ENCODE results near the gene KAZN. TPM values are rescaled to one million over a fixed set of nuclear protein-coding genes. Genes with fewer than 3 reads are reported as not detected.

KAZN gene
- total RNA-seq, 2 experiments from 2014 or later = 0.22 to 0.55 TPM

DNA sequence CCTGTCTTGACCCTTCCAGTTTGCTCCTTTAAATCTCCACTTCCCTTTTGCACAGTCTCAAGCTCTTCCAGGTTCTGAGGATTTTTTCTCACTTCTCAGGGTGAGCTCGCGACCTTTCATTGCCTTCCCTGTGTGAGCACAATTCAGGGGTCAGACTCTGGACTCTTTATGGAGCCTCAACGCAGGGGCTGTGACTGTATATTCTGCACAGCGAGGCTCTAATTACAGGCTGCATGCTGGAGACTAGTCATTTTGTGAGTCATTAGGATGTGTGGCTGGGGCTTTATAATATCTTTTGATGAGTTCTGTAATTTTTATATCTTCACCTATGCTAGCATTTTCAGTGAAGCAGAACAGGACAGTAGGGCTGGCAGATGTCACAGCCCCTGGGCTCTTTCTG lies 270.7 kb downstream of the KAZN start:
- Histone ChIP-seq H3K27me3 (ENCODE audit: control insufficient read depth in 1 of 2, insufficient read depth in 2 of 2, low read length in 2 of 2) (peaks cover 0 to 9% of the 10 kb centered on the region in 2 experiments), H3K36me3 (ENCODE audit: insufficient read depth, low read length) (no peaks in the 10 kb centered on the region), H3K4me1 (ENCODE audit: insufficient read depth, low read length) (no peaks in the 10 kb centered on the region), H3K27ac (ENCODE audit: low read depth in 1 of 2, low read length in 2 of 2) (no peak overlapping the region), H3K4me3 (ENCODE audit: low read length) (no peak overlapping the region), H3K9me3 (ENCODE audit: control insufficient read depth in 1 of 2, insufficient read depth in 1 of 2, low read length in 2 of 2) (no peaks in the 10 kb centered on the region)
- Mint-ChIP-seq H3K27ac (no peak overlapping the region), H3K27me3 (peaks cover 20% of the 10 kb centered on the region), H3K9me3 (no peaks in the 10 kb centered on the region), H3K4me1 (ENCODE audit: low read depth) (no peaks in the 10 kb centered on the region), H3K4me3 (no peak overlapping the region), H3K36me3 (ENCODE audit: low read depth) (no peaks in the 10 kb centered on the region)
- DNase-seq (no peak), ATAC-seq (ENCODE audit: poor library complexity) (no peak)
- TF ChIP-seq, protein P1, sequence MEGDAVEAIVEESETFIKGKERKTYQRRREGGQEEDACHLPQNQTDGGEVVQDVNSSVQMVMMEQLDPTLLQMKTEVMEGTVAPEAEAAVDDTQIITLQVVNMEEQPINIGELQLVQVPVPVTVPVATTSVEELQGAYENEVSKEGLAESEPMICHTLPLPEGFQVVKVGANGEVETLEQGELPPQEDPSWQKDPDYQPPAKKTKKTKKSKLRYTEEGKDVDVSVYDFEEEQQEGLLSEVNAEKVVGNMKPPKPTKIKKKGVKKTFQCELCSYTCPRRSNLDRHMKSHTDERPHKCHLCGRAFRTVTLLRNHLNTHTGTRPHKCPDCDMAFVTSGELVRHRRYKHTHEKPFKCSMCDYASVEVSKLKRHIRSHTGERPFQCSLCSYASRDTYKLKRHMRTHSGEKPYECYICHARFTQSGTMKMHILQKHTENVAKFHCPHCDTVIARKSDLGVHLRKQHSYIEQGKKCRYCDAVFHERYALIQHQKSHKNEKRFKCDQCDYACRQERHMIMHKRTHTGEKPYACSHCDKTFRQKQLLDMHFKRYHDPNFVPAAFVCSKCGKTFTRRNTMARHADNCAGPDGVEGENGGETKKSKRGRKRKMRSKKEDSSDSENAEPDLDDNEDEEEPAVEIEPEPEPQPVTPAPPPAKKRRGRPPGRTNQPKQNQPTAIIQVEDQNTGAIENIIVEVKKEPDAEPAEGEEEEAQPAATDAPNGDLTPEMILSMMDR (IDR thresholded peaks at IDR 0.05) = no peak
- CTCF ChIA-PET = no interaction called here
- POLR2A ChIA-PET = no interaction called here
- intact Hi-C loops (cut with DNase I, micrococcal nuclease) = no loop called here

DNA sequence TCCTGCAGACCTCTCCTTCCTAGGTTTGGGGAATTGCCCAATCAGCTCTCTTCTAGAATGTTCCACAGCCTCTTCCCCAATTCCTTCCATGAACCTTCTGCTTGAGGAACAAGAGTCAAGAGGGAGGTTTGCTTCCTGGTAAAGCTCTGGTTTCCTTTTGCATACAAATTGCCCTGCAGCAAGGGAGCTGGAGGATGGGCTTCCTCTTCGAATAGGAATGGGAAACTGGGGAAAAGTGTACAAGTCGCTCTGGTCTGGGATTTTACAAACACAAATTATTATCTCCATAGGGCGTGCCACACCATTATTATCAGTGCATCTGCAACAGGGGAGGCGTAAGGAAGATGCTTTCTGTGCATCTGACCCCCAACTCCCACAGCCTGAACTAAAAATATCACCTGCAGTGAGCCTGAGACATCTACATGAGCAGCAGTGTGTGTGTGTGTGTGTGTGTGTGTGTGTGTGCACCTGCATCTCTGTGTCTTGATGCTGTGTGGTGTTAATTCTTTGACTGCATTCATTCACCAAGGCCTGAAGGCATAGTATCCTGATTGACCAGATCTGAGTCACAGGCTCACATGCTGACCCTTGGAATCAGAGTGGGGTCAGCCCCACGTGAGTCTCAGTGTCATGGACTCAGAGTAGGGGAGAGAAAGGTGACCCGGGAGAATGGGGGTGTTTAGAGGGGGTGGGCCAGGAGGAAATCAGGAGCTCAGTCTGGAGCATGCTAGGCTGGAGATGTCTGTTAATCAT lies 272.9 kb downstream of the KAZN start:
- no peak overlapping the region for H3K4me3 Mint-ChIP-seq
- DNase-seq = no peak
- no peak for ATAC-seq (ENCODE audit: poor library complexity)
- H3K27me3 Mint-ChIP-seq = peaks cover 14% of the 10 kb centered on the region
- H3K27ac Mint-ChIP-seq = no peak overlapping the region
- H3K4me1 Mint-ChIP-seq (ENCODE audit: low read depth) = no peaks in the 10 kb centered on the region
- Histone ChIP-seq H3K4me3 (ENCODE audit: low read length) (no peak overlapping the region), H3K36me3 (ENCODE audit: insufficient read depth, low read length) (no peaks in the 10 kb centered on the region), H3K27ac (ENCODE audit: low read depth in 1 of 2, low read length in 2 of 2) (no peak overlapping the region), H3K9me3 (ENCODE audit: control insufficient read depth in 1 of 2, insufficient read depth in 1 of 2, low read length in 2 of 2) (no peaks in the 10 kb centered on the region), H3K4me1 (ENCODE audit: insufficient read depth, low read length) (no peaks in the 10 kb centered on the region), H3K27me3 (ENCODE audit: control insufficient read depth in 1 of 2, insufficient read depth in 2 of 2, low read length in 2 of 2) (peaks cover 0 to 12% of the 10 kb centered on the region in 2 experiments)
- H3K36me3 Mint-ChIP-seq (ENCODE audit: low read depth) = no peaks in the 10 kb centered on the region
- intact Hi-C loops (cut with DNase I, micrococcal nuclease) = no loop called here
- TF ChIP-seq, protein P1 (IDR thresholded peaks at IDR 0.05) = no peak
- H3K9me3 Mint-ChIP-seq = no peaks in the 10 kb centered on the region
- POLR2A ChIA-PET = no interaction called here
- CTCF ChIA-PET = no interaction called here

DNA sequence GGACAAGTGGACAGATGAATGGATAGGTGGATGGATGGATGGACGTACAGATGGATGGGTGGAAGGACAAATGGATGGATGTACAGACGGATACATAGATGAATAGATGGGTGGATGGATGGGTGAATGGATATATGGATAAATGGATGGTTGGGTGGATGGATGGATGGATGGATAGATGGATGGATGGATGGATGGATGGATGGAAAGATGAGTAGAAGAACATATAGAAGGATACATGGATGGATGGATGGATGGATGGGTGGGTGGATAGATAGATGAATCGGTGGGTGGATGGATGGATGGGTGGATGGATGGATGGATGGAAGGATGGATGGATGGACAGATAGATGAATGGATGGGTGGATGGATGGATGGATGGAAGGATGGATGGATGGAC lies 274.3 kb downstream of the KAZN start:
- Histone ChIP-seq H3K36me3 (ENCODE audit: insufficient read depth, low read length) (no peaks in the 10 kb centered on the region), H3K4me3 (ENCODE audit: low read length) (no peak overlapping the region), H3K27me3 (ENCODE audit: control insufficient read depth in 1 of 2, insufficient read depth in 2 of 2, low read length in 2 of 2) (peaks cover 0 to 12% of the 10 kb centered on the region in 2 experiments), H3K4me1 (ENCODE audit: insufficient read depth, low read length) (no peaks in the 10 kb centered on the region), H3K9me3 (ENCODE audit: control insufficient read depth in 1 of 2, insufficient read depth in 1 of 2, low read length in 2 of 2) (no peaks in the 10 kb centered on the region), H3K27ac (ENCODE audit: low read depth in 1 of 2, low read length in 2 of 2) (no peak overlapping the region)
- H3K36me3 Mint-ChIP-seq (ENCODE audit: low read depth) = no peaks in the 10 kb centered on the region
- H3K4me3 Mint-ChIP-seq = no peak overlapping the region
- DNase-seq = no peak
- ChIA-PET CTCF (no interaction called here), POLR2A (no interaction called here)
- H3K9me3 Mint-ChIP-seq = no peaks in the 10 kb centered on the region
- peaks cover 20% of the 10 kb centered on the region for H3K27me3 Mint-ChIP-seq
- H3K4me1 Mint-ChIP-seq (ENCODE audit: low read depth) = no peaks in the 10 kb centered on the region
- TF ChIP-seq, protein P1 (IDR thresholded peaks at IDR 0.05) = no peak
- intact Hi-C loops (cut with DNase I, micrococcal nuclease) = no loop called here
- H3K27ac Mint-ChIP-seq = no peak overlapping the region
- ATAC-seq (ENCODE audit: poor library complexity) = no peak

Data from CD4-positive, alpha-beta T cell (primary cell).